GM18519 (cell line): ENCODE data around the gene SYNM.

ENCODE experiments used
- ATAC-seq: cut with Tn5 transposase; IDR thresholded peaks from one replicate; pipeline ENCODE4 v1.9.1; 2021; ENCODE audit warnings: mild to moderate bottlenecking, moderate library complexity; ENCODE audit not compliant: unreplicated experiment, low FRiP score

Gene SYNM

GRCh38 chr15:99138491-99138982 is 33.7 kb downstream of the SYNM start:
- ATAC-seq: no peak

DNA sequence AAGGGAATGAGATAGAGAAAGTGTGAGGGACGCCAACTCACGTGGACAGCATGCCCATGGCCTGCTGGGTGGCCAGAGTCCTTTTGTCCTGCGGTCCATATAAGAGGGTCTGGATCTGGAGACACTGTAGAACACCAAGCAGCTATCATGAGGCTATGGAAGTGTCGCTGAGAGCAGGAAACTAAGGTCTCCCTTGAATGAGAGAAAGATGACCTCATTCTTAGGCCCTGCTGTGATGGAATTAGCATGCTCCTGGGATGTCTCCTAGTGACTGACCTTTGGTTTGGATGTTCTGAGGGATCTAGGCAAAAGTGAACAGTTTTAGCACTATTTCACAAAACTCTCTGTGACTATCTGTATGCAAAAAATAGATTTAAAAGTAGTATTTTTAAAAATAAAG is 34.4 kb downstream of the SYNM start:
- ATAC-seq: no peak

- no peak for ATAC-seq
Observed at GRCh38 chr15:99140590-99140989, 35.7 kb downstream of the SYNM start.

DNA sequence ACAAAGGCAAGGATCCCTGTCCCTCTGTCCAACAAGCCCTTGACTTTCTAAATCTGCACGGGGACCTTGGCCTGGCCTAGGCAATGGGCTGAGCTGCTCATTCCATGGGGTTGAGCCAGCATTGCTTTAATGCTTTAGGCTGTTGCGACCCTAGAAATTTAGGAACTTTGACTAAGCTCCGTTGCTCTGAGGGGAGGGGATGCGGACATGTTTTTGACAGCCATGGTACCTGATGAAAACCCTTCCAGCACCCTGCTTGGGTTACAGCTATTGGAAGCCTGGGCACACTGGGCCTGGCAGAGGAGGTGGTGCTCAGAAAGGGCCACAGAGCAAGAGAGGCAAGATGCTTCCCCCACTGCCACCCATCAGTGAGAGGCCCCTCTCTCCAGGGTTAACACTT is 37.1 kb downstream of the SYNM start:
- ATAC-seq: no peak

GRCh38 chr15:99142562-99142961 is 37.7 kb downstream of the SYNM start:
- no peak for ATAC-seq

DNA sequence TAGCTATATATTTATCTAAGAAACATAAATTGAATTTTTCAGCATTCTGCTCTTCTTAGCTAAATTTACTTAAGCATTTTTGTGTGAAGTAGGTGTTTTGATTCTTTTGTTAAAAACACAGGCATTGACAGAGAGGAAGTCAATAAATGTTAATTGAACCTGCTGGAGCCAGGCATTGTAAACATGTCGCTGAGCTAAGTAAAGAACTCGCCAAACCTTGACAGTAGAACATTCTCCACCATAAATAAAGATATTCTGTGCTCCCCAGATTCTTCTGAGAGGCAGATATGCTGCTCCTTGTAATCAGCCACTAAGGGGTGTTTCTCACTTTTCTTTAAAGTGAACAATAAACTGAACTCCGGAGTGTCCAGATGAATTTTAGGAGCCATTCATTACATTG is 38.4 kb downstream of the SYNM start:
- ATAC-seq: no peak

GRCh38 chr15:99143655-99144610 is 39.1 kb downstream of the SYNM start:
- no peak for ATAC-seq

- ATAC-seq: no peak
Observed at GRCh38 chr15:99145005-99145404, 40.1 kb downstream of the SYNM start.

DNA sequence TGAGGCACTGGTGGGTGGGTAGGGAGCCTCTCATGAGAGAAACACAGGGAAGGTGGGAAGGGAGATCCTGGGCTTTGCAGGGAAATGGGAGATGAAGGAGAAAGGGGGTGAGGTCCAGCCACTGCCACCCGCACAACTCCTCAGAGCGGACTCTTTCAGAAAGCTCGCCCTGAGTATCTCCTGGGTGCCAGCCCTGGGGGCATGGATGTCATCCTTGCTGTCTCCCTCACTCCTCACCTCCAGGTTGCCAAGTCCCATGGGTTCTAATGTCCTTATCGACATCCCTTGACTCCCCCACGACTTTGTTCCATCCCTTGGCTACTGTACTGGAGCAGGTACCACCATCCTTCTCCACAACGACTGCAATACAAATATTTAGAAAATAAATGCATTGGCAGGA is 40.9 kb downstream of the SYNM start:
- no peak for ATAC-seq

DNA sequence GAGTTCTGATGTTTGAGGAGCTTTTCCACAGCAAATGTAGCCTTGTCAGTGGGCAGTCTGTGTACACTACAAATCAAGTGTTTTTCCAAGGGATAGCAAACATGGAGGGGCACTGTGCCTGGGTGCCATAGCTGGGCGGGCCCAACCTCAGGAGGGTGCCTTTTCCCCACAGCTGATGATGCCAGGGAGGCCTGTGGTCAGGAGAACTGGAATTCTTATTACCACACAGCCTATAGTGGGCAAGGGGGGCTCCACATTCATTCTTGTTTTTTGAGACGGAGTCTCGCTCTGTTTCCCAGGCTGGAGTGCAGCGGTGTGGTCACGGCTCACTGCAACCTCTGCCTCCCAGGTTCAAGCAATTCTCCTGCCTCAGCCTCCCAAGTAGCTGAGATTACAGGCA is 41.8 kb downstream of the SYNM start:
- no peak for ATAC-seq

- no peak for ATAC-seq
Observed at GRCh38 chr15:99148851-99149276, 44.0 kb downstream of the SYNM start.

DNA sequence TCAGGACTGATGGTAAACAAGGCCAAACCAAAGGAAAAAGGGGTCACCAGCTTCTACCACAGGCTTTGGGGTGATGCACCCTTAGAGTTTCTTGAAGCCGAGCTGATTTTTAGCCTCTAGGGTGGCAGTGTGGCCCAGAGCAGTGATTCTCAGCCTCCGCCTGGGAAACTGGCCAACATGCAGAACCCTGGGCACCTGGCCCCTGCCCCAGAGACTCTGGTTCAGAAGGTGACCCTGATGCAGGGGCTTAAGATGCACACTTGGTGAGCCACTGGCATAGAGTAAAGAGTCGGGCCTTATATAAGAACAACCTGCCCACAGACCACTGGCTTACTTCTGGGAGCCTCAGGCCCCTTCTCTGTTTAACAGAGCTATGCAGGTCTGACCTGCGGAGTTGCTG is 44.5 kb downstream of the SYNM start:
- ATAC-seq: no peak

DNA sequence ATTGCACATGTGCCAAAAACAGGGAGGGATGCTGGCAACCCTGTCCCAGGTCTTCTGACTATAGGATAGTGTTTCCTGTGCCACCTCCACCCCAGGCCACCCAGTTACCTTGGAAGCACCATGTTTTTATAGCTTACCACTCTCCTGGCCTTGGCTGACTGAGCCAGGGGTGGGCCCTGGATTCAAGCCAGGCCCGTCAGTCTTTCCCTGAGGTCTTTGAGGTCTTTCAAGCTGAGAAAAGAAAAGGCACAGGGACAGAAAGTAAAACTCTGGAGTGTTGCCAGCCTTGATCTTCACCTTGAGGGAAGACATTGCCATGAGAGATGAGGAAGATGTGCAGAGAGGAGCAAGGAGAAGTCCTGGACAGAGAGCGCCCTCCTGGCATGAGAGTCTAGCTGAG is 46.3 kb downstream of the SYNM start:
- ATAC-seq: no peak

DNA sequence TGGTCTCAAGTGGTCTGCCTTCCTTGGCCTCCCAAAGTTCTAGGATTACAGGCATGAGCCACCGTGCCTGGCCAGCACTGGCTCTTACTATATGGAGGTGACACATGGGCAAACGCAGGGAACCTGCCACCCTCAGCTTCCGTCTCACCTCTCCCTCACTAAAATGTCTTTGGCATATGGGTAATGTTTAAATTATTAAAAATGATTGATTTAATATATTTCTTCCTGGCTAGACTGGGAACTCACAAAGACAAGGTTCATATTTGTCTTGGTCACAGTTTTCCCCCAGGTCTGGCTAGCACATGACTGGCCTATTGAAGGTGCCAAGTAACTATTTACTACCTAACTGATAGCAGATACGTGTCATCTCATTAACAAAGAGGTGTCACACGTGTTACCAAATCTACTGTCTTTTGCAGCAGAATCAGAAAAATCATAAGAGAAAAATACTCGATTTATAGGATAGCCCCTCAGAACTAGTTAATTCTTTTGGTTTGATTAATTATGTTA is 48.2 kb downstream of the SYNM start:
- no peak for ATAC-seq

DNA sequence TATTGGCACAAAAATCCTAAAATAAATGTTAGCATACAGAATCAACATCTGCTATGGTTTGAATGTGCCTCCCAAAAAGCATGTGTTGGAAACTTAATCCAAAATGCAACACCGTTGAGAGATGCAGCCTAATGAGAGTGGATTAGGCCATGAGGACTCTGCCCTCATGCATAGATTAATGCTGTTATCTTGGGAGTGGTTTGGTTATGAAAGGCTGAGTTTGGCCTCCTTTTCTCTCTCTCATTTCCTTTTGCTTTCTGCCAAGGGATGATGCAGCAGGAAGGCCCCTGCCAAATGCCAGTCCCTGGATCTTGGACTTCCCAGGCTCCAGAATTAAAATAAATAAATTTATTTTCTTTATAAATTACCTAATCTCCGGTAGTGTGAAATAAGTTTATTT is 49.4 kb downstream of the SYNM start:
- ATAC-seq: no peak

DNA sequence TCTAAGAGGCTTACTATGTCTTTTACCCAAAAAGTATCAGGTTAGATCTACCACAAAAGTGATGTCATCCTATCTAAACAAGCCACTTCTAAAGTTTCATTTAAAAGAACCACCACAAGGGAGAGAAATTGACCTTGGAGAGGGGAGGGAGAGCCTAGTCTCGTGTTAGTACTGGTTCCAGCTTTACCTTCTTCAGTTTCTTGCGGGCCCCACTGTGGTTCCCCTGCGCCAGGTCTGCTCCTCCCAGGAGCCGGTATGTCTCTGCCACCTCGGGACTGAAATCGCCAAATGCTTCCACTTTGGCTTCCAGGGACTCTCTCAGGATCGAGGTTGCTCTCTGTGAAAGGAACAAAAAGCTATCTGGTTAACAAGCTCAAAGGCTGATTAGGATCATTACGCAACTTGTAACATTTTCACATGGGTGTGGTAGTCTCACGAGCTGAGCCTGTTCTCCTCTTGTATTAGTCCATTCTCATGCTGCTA is 51.1 kb downstream of the SYNM start:
- ATAC-seq: no peak

GRCh38 chr15:99157456-99157855 is 52.6 kb downstream of the SYNM start:
- ATAC-seq: no peak

DNA sequence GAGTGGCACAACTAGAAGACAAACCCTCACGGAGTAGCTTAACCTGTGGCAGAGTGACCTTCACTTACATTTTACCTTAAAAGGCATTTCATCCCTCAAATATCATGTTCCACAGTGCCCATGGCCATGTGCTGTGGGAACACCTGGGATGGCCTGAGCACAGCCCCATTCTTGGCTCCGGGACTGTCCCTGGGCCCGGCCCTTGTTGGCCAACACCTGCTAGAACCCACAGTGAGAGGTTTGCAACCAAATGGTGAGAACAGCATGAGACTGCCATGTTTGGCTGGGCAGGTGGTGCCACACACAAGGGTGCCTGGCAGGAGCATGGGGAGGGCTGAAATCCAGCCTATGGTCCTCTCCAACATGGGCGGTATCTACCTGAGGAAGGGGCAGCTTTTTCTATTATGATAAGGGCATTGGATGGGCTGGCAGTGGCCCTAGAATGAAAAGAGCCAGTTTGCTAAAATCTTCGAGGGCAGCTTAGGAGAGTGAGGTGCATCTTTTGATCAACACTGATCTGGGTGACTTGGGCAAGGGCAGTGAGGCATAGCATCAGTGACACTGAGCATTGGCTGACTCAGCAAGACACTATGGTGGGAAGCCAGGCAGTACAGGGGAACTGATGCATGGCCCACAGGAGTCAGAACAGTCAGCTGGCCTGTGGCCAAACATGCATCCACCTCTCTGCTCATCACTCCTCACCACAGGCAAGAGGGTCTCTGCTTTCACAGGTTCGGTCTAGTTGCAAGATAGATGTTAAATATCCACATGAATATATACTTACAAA is 53.9 kb downstream of the SYNM start:
- ATAC-seq: no peak

DNA sequence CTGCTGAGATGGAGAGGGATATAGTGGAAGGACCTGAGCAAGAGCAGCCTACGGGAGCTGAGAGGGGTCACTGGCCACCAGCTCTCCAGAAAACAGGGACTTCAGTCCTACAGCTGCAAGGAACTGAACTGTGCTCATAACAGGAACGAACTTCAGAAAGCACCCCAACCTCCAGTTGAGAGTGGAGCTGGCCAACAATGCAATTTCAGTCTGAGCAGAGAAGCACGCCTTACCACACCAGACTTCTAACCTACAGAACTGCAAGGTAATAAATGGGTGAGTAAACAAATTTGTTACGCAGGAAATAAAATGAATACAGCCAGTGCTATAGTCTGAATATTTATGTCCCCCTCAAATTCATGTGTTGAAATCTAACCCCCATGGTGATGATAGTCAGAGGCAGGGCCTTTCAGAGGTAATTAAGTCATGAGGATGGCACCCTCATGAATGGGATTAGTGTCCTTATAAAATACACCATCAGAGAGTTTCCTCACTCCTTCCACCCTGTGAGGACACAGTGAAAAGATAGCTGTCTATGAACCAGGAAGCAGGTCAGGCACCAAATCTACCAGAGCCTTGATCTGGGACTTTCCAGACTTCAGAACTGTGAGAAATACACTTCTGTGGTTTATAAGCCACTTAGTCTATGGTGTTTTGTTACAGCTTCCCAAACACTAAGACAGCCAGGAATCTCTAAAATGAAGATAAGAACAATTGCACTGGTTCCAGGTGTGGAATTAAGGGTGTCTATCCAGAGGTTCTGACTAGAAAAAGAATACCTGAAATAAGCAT is 58.6 kb downstream of the SYNM start:
- ATAC-seq: no peak

DNA sequence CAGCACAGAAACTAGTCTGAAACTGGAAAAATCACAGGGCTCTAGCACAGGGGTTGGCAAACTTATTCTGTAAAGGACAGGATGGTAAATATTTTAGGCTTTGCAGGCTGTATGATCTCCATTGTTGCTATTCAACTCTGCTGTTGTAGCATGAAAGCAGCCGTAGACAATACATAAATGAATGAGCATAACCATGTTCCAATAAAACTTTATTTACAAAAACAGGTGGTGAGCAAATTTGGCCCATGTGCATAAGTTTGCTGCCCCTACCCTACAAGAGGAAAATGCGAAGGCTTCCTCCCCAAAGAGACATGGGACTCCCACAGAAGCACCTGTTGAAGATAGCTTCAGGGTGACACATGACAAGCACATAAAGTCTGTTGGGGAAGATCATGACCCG is 59.2 kb downstream of the SYNM start:
- no peak for ATAC-seq
